NCI-H1417 treated with DMSO at 0.1 percent for 48 hours (cell line): ENCODE data around the gene EPB41L4B.

Source experiments
- DNase-seq: peaks from one replicate; lab custom pipeline; 2025; lab: John Stamatoyannopoulos, UW

EPB41L4B gene

GRCh38 chr9:109270441-109270840, 50.4 kb downstream of the EPB41L4B start:
- DNase-seq: no peak

- DNase-seq: no peak
These were observed 51.0 kb downstream of the EPB41L4B start for GRCh38 chr9:109269839-109270238.

DNA sequence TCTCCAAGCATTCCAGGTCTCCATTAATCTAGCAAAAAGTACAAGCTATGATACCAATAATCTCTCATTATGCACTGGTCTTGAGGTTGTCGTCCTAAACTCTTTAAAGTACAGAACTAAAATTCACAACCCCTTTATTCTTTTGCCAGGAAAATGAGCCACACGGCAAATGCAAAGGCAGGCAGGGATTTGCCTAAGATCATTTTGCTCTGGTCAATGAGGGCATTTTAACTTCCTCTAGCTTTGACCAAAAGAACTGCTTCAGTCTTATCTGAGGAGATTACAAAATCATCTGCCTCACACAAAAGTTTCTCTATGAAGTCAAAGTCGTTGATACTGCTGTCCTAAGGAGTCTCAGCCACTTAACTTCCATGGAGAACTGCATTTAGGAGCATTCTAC, 51.8 kb downstream of the EPB41L4B start:
- DNase-seq: no peak

DNA sequence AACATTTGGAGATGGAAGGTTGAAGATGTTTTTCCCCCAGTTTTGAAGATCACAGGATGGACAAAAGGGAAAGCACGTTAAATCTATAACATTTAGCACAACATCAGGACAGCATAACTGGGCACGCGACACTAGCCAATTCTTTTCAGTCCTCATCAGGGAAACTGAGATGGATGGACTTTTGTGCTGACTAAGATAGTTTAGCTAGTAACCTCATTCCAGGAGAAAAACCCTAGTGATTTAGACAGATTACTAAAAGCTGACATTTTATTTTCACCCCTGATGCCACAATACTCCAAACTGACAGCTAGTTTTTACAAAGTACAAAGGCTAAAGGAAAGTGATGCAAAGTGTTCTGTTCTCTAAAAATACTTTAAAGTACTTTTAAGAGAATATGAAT, 53.3 kb downstream of the EPB41L4B start:
- no peak for DNase-seq

- no peak for DNase-seq
These were observed 55.8 kb downstream of the EPB41L4B start for GRCh38 chr9:109264877-109265587.

DNA sequence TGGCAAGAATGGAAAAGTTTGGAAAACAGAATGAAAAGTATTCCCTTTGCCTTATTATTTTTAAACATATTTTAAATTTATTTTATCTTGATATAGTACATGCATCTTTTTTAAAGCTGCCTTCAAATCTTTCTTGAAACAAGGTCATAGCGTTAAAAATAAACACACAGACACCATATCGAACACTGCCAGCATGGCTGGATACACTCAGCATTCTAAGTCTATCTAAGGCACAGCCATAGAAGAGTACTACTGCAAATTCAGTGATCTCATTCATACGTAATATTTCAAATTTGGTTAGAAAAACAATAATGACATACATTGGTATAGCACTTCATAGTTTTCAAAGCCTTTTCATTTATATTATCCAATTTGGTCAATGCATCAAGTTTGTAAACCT, 57.5 kb downstream of the EPB41L4B start:
- DNase-seq: no peak

DNA sequence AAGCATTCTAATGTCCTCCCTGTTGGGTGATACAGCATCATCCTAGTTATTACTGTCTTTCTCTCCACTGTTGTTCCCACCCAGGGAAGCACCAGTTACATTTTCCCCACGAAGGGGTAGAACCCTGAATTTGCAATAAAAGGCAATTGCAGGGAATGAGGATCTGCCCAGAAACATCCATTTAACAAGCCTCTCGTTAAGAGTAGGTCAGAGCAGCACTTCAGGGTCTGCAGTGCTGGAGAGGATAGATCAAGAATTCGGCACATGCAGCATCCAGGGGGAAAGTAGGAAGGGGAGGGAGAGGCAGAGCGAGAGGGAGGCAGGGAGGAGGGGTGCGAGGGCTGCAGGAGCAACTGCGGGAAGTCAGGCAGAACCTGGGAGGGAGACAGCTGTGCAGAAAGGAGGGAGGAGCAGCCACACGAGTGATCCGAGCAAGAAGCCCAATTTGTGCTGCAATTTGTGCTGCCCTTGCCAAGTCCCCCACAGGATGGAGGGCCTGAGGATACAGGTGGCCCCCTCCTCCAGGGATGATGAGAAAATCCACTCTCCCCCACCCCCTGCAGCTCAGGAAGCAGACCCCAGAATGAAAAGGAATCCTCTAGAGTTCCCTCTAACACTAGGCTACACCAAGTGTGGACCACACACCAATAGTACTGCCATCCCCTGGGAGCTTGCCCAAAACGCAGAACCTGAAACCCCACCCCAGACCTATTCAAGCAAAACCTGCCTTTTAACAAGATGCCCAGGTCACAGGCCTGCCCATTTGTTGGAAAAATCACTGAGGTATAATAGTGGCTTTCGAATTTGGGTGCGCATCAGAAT, 62.2 kb downstream of the EPB41L4B start:
- DNase-seq: peak; percentile 36

DNA sequence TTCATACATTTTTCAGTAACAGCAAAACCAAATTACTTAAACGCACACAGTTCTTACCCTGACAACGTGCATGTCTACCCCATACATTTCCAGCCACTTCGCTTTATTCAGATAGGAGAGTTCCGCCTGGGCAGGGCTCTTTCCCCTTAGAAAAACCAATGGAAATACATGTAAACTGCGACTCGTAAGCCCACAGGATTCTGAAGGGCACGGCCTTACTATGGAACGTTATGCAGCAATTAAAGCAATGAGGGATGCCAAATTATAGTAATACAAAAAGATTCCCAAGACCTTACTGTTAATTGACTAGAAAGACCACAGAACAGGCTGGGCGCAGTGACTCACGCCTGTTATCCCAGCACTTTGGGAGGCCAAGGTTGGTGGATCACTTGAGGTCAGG, 64.5 kb downstream of the EPB41L4B start:
- no peak for DNase-seq

GRCh38 chr9:109255394-109255793, 65.5 kb downstream of the EPB41L4B start:
- no peak for DNase-seq

DNA sequence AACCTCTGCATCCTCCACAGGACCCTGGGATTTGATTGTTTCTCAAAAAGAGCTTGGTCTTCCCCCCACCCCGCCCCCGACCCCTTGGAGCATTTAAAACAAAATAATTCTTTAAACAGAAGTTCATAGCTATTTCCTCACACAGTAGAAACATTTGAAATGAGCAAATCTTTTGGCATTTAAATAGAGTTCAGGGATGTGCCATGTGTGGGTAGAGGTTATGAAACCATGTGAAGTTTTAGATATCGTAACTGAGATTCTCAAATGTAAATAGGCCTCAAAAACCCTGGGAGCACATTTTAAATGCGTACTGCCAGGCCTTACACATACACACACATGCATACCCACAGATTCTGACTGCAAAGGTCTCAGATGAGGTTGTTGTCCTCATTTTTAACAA, 66.5 kb downstream of the EPB41L4B start:
- DNase-seq: no peak

- DNase-seq: no peak
These were observed 67.1 kb downstream of the EPB41L4B start for GRCh38 chr9:109253637-109254284.

- no peak for DNase-seq
These were observed 67.6 kb downstream of the EPB41L4B start for GRCh38 chr9:109253241-109253636.

DNA sequence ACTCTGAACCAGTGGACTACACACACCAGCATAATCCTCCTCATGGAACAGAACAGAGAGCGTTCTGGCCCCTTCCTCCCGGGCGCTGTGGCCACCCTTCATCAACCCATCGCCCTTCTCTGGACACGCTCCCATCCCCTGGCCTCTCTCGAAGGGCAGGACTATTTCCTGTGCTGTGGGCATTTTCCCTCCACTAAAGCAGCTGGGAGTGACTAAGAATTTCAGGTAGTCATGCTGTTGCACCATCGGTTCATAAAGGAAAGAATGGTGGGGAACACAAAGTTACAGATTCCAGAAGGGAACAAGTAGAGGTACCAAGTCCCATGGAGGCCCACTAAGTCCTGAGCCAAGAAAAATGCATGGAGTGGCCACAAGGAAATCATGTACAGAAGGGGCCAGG, 68.6 kb downstream of the EPB41L4B start:
- no peak for DNase-seq

DNA sequence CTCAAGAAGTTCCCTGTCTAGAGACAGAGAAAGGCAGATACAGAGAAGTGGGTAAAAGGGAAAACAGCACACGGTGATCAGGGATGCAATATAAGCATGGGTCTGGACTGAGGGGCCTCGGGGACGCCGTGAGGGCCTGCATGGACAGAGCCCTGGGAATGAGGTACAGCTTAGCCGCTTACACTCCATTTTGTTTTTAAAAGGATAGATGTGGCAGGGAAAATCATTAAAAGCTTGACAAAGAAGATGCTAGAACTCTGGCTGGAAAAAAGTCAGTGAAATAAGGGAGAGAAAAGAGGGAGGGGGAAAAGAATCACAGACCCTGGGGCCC, 69.1 kb downstream of the EPB41L4B start:
- no peak for DNase-seq

GRCh38 chr9:109251080-109251775, 69.6 kb downstream of the EPB41L4B start:
- peak; percentile 97 for DNase-seq

- no peak for DNase-seq
These were observed 70.1 kb downstream of the EPB41L4B start for GRCh38 chr9:109250771-109251079.

DNA sequence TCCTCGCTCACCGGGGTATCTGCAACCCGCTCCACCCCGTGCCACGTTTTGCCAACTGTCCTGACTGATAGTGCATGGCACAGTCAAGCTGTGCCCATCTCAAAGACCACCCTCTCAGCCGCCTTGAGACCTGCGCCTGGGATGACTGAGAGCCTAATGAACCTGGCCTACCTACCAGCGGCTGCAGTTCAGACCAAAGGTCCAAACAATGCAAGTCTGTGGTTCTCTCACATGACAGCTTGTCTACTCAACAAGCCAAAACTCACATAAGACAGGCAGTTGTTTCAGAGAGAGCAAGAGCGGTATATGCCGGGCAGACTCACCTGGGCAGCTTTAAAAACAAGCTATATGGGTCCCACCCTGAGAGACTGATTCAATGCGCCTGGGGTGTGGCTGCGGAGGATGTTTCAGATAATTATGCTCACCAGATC, 70.5 kb downstream of the EPB41L4B start:
- no peak for DNase-seq

DNA sequence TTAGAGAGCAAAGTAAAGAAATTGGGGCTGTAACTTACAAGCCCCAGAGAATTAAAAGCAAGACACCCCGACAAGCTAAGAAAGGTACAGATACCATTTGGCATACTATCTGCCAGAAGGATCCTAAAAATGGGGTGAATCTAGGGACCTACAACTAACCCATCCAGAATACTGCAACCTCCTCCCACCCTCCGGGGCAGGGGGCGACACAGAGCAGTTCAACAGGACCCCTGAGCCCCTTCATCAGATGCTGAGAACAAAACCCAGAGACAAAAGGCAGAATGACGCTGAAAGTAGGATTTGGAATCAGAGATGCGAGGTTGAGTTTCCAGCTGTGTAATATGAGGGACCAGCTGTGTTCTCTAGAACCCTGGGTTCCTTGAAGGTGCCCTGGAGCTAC, 71.2 kb downstream of the EPB41L4B start:
- no peak for DNase-seq

GRCh38 chr9:109248133-109248581, 72.7 kb downstream of the EPB41L4B start:
- no peak for DNase-seq

DNA sequence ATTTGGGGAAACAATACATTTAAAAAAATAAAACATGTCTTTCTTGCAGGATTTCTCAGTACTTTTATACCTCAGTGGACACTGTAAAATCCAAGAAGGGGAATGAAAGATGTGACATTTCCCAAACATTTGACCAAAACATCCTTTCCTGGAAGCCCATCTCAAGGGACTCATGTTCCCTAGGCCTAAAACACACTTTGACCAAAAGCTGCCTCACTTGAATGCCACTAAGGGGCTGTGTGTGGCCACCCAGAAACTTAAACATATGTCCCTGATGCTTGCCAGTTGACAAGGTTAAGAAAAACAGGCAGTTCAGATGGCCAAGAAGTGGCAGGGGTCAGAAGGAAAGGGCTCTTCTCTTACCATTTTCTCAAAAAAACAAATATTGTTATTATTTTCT, 73.6 kb downstream of the EPB41L4B start:
- no peak for DNase-seq

GRCh38 chr9:109246533-109246932, 74.3 kb downstream of the EPB41L4B start:
- no peak for DNase-seq

DNA sequence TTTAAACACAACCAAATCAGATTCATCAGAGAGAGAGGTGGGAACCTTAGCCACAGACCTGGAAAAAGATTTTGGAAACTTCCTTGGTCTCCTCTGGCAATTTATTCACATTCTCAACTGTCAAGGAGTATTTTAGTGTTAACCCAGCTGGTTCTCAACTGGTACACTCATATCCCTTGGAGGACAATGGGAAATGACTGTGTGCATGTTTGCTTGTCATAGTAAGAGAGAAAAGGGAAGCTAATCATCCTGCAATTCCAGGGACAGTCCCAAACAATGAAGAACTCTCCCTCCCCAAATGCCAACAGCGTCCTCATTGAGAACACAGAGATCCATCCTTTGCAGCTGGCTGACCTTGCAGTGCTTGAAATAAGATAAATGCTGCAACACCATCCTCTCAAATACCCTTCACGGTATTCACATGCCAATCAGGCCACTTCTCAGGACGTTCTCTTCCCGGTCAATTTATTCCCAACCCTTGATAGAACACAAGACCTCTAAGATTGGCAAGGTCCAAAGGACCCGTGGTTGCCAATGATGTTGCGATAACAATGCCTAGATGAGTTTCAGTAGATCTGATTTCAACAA, 75.5 kb downstream of the EPB41L4B start:
- no peak for DNase-seq
